ENCODE results near the gene HSD11B2.

Gene HSD11B2

DNA sequence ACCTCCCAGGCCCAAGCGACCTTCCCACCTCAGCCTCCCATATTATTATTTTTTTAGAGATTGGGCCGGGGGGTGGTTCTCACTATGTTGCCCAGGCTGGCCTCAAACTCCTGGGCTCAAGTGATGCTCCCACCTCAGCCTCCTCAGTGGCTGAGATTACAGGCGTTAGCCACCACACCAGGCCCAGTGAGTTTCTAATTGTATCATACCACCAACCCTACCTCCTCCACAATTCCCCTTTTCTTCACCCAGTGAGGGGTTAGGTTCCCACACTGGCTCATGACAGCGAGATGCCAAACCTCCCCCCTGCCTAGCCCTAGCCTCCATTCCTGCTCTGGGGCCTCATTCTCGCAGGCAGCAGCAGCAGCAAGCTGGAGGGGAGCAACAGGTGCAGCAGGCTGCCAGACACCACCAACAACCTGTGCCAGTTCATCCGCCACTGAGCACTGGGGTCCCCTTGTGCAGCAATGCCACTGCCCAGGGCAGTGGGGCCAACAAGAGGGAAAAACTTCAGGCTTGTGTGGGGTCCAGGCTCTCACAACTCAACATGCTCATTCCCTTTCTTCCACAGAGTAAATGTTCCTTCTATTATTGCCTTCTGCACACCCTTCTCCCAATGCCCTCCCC lies 41.0 kb downstream of the HSD11B2 start:
- Histone ChIP-seq H3K9ac (ENCODE audit: low read depth, low read length) (no peak overlapping the region), H3K9me3 (ENCODE audit: insufficient read depth, low read length, severe bottlenecking) (no peaks in the 10 kb centered on the region), H3K79me2 (ENCODE audit: insufficient read depth, low read length) (peaks cover 76% of the 10 kb centered on the region), H3K36me3 (ENCODE audit: insufficient read depth, low read length) (no peaks in the 10 kb centered on the region), H3K4me3 (ENCODE audit: low read depth in 1 of 2, low read length in 2 of 2) (no peak overlapping the region), H3K4me1 (ENCODE audit: insufficient read depth, low read length) (no peaks in the 10 kb centered on the region), H3K4me2 (ENCODE audit: insufficient read depth, low read length) (no peak overlapping the region), H3K27me3 (ENCODE audit: insufficient read depth, low read length, poor library complexity) (no peaks in the 10 kb centered on the region), H3K27ac (ENCODE audit: low read length) (no peak overlapping the region), H2AFZ (ENCODE audit: low read depth, low read length) (no peak overlapping the region), H4K20me1 (ENCODE audit: insufficient read depth, low read length) (peaks cover 46% of the 10 kb centered on the region)
- DNase-seq (no peak), ATAC-seq (ENCODE audit: insufficient read depth, low read depth) (no peak)
- no peak for TF ChIP-seq EZH2 (IDR thresholded peaks at IDR 0.05; ENCODE audit: borderline replicate concordance, low read depth, low read length, severe bottlenecking)
- TF ChIP-seq, protein P1, sequence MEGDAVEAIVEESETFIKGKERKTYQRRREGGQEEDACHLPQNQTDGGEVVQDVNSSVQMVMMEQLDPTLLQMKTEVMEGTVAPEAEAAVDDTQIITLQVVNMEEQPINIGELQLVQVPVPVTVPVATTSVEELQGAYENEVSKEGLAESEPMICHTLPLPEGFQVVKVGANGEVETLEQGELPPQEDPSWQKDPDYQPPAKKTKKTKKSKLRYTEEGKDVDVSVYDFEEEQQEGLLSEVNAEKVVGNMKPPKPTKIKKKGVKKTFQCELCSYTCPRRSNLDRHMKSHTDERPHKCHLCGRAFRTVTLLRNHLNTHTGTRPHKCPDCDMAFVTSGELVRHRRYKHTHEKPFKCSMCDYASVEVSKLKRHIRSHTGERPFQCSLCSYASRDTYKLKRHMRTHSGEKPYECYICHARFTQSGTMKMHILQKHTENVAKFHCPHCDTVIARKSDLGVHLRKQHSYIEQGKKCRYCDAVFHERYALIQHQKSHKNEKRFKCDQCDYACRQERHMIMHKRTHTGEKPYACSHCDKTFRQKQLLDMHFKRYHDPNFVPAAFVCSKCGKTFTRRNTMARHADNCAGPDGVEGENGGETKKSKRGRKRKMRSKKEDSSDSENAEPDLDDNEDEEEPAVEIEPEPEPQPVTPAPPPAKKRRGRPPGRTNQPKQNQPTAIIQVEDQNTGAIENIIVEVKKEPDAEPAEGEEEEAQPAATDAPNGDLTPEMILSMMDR (IDR thresholded peaks at IDR 0.05; ENCODE audit: borderline replicate concordance, extremely low read depth, low read length, poor library complexity, severe bottlenecking): no peak

DNA sequence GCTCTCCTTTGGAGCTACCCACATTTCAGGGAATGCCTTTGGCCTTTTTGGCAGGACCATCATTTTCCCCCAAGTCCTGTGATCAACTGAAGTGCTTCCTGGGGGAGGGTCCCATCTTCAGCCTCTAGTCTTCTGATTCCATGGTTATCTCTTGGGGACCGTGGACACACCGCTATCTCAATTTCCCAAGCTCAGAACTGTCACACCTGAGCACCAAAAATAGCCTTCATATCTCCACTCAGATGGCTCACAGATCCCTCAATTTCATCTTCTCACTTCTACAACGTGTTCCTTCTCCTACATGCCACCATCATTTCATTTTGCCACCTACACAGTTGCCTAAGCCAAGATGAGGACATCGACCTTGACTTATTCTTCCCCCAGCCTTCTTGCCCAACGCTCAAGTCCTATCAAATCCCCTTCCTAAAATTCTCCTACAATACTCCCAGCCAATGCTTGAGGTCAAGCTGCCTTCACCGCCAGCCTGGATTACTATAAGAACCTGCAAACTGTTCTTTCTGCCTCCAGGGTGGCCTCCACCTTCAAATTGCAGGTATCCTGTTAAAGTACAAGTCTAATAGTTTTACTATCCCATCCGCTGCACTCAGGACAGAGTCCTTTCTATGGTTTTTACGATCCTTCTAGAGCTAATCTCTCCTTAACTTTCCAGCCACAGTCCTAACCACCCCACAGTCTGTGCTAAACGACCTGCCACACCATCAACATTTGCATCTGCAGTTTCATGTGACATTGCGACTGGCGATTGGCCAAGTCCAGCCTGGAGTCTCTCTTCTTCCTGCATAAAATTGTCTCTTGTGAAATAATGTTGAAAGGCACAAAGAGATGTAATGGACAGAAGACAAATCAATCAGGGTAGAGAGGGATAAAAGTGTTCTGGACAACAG lies 43.9 kb downstream of the HSD11B2 start:
- H3K4me1 ChIP-seq (ENCODE audit: insufficient read depth, low read length): peaks cover 12% of the 10 kb centered on the region

DNA sequence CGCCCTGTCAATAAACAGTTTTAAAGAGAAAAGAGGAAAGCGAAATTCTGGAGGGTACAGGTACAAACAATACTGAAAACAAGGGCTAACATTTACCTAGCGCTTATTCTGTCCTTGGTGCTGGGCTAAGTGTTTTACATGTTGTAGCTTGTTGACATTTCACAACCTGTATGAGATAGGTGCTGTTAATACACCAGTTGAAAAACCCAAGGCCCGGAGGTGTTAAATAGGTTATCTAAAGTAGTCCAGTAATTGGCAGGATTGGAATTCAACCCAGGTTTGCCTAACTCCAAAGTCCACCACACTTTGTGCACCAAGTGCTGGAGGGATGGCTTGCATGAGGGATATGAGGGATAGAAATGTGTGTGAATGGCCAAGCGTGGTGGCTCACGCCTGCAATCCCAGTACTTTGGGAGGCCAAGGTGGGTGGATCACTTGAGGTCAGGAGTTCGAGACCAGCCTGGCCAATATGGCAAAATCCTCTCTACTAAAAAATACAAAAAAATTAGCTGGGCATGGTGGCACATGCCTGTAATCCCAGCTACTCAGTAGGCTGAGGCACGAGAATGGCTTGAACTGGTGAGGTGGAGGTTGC lies 47.1 kb downstream of the HSD11B2 start:
- no peak for TF ChIP-seq EZH2 (IDR thresholded peaks at IDR 0.05; ENCODE audit: borderline replicate concordance, low read depth, low read length, severe bottlenecking)
- TF ChIP-seq, protein P1 (IDR thresholded peaks at IDR 0.05; ENCODE audit: borderline replicate concordance, extremely low read depth, low read length, poor library complexity, severe bottlenecking): no peak
- Histone ChIP-seq H3K9ac (ENCODE audit: low read depth, low read length) (no peak overlapping the region), H4K20me1 (ENCODE audit: insufficient read depth, low read length) (peaks cover 26% of the 10 kb centered on the region), H2AFZ (ENCODE audit: low read depth, low read length) (no peak overlapping the region), H3K27ac (ENCODE audit: low read length) (no peak overlapping the region), H3K36me3 (ENCODE audit: insufficient read depth, low read length) (no peaks in the 10 kb centered on the region; the same call in 1 of the 2 replicates), H3K9me3 (ENCODE audit: insufficient read depth, low read length, severe bottlenecking) (no peaks in the 10 kb centered on the region), H3K4me2 (ENCODE audit: insufficient read depth, low read length) (no peak overlapping the region), H3K27me3 (ENCODE audit: insufficient read depth, low read length, poor library complexity) (no peaks in the 10 kb centered on the region), H3K79me2 (ENCODE audit: insufficient read depth, low read length) (peaks cover 87% of the 10 kb centered on the region), H3K4me1 (ENCODE audit: insufficient read depth, low read length) (peaks cover 33% of the 10 kb centered on the region), H3K4me3 (ENCODE audit: low read depth in 1 of 2, low read length in 2 of 2) (no peak overlapping the region)
- no peak for DNase-seq
- ATAC-seq (ENCODE audit: insufficient read depth, low read depth): no peak

More for the DNA sequence above, 43.9 kb downstream of the HSD11B2 start:
- Histone ChIP-seq H3K27me3 (ENCODE audit: insufficient read depth, low read length, poor library complexity) (no peaks in the 10 kb centered on the region), H3K4me3 (ENCODE audit: low read depth in 1 of 2, low read length in 2 of 2) (no peak overlapping the region), H3K9ac (ENCODE audit: low read depth, low read length) (no peak overlapping the region), H3K79me2 (ENCODE audit: insufficient read depth, low read length) (peaks cover 84% of the 10 kb centered on the region), H3K4me2 (ENCODE audit: insufficient read depth, low read length) (no peak overlapping the region), H2AFZ (ENCODE audit: low read depth, low read length) (no peak overlapping the region), H3K36me3 (ENCODE audit: insufficient read depth, low read length) (no peaks in the 10 kb centered on the region), H3K9me3 (ENCODE audit: insufficient read depth, low read length, severe bottlenecking) (no peaks in the 10 kb centered on the region), H4K20me1 (ENCODE audit: insufficient read depth, low read length) (peaks cover 40% of the 10 kb centered on the region), H3K27ac (ENCODE audit: low read length) (no peak overlapping the region)
- DNase-seq (no peak), ATAC-seq (ENCODE audit: insufficient read depth, low read depth) (no peak)
- TF ChIP-seq, protein P1 (IDR thresholded peaks at IDR 0.05; ENCODE audit: borderline replicate concordance, extremely low read depth, low read length, poor library complexity, severe bottlenecking): no peak
- TF ChIP-seq EZH2 (IDR thresholded peaks at IDR 0.05; ENCODE audit: borderline replicate concordance, low read depth, low read length, severe bottlenecking): no peak

Measured in DND-41 (cell line).